Measurements from ENCODE around the gene PDE1C. TPM values are rescaled to one million over a fixed set of nuclear protein-coding genes. Genes with fewer than 3 reads are reported as not detected.

The PDE1C gene
- total RNA-seq, 2 experiments from 2014 or later = not detected

- no peak for DNase-seq (ENCODE audit: low spot score)
- TF ChIP-seq EZH2phosphoT487 (IDR thresholded peaks at IDR 0.05; ENCODE audit: borderline replicate concordance, low read depth, low read length) = no peak
- TF ChIP-seq CTCF (conservative IDR thresholded peaks at IDR 0.05; ENCODE audit: low read length) = no peak
- POLR2A ChIA-PET = no interaction called here
- no TSS peak for BruUV-seq (replicated peaks)
- Histone ChIP-seq H4K20me1 (ENCODE audit: insufficient read depth, low read length) (no peaks in the 10 kb centered on the region), H3K9me3 (ENCODE audit: low read length) (no peaks in the 10 kb centered on the region), H3K36me3 (ENCODE audit: insufficient read depth, low read length) (no peaks in the 10 kb centered on the region), H3K4me3 (ENCODE audit: low read depth, low read length, poor library complexity, severe bottlenecking) (no peak overlapping the region), H3K4me2 (ENCODE audit: low read length) (no peak overlapping the region), H3K9me2 (ENCODE audit: insufficient read depth, low read length) (no peaks in the 10 kb centered on the region), H3K79me2 (ENCODE audit: insufficient read depth, low read depth, low read length) (no peaks in the 10 kb centered on the region), H3K27ac (ENCODE audit: low read depth, low read length, poor library complexity, severe bottlenecking) (no peak overlapping the region), H3K4me1 (ENCODE audit: insufficient read depth, low read length, poor library complexity, severe bottlenecking) (no peaks in the 10 kb centered on the region), H2AFZ (ENCODE audit: low read length) (no peak overlapping the region)
- CTCF ChIA-PET (ENCODE audit: unreplicated experiment) = no interaction called here
- intact Hi-C loops (cut with micrococcal nuclease; ENCODE audit: unreplicated experiment) = no loop called here
Measured at GRCh38 chr7:31716355-31716754, 353.9 kb downstream of the PDE1C start.

GRCh38 chr7:31710171-31710570, 360.0 kb downstream of the PDE1C start:
- no peak for DNase-seq (ENCODE audit: low spot score)
- POLR2A ChIA-PET = no interaction called here
- intact Hi-C loops (cut with micrococcal nuclease; ENCODE audit: unreplicated experiment) = no loop called here
- H3K4me1 ChIP-seq (ENCODE audit: insufficient read depth, low read length, poor library complexity, severe bottlenecking) = no peaks in the 10 kb centered on the region
- no peaks in the 10 kb centered on the region for H3K36me3 ChIP-seq (ENCODE audit: insufficient read depth, low read length)
- H3K9me2 ChIP-seq (ENCODE audit: insufficient read depth, low read length) = no peaks in the 10 kb centered on the region
- H3K79me2 ChIP-seq (ENCODE audit: insufficient read depth, low read depth, low read length) = no peaks in the 10 kb centered on the region
- no peaks in the 10 kb centered on the region for H4K20me1 ChIP-seq (ENCODE audit: insufficient read depth, low read length)
- TF ChIP-seq CTCF (conservative IDR thresholded peaks at IDR 0.05; ENCODE audit: low read length) (no peak), EZH2phosphoT487 (IDR thresholded peaks at IDR 0.05; ENCODE audit: borderline replicate concordance, low read depth, low read length) (no peak)
- H3K9me3 ChIP-seq (ENCODE audit: low read length) = no peaks in the 10 kb centered on the region
- no TSS peak for BruUV-seq (replicated peaks)
- no peak overlapping the region for H3K4me3 ChIP-seq (ENCODE audit: low read depth, low read length, poor library complexity, severe bottlenecking)
- no peak overlapping the region for H3K27ac ChIP-seq (ENCODE audit: low read depth, low read length, poor library complexity, severe bottlenecking)
- CTCF ChIA-PET (ENCODE audit: unreplicated experiment) = no interaction called here
- no peak overlapping the region for H3K4me2 ChIP-seq (ENCODE audit: low read length)
- H2AFZ ChIP-seq (ENCODE audit: low read length) = no peak overlapping the region

GRCh38 chr7:31707089-31707488, 363.1 kb downstream of the PDE1C start:
- H3K4me2 ChIP-seq (ENCODE audit: low read length) = no peak overlapping the region
- no peaks in the 10 kb centered on the region for H3K79me2 ChIP-seq (ENCODE audit: insufficient read depth, low read depth, low read length)
- H3K9me2 ChIP-seq (ENCODE audit: insufficient read depth, low read length) = no peaks in the 10 kb centered on the region
- no peak overlapping the region for H2AFZ ChIP-seq (ENCODE audit: low read length)
- DNase-seq (ENCODE audit: low spot score) = no peak
- no peak overlapping the region for H3K27ac ChIP-seq (ENCODE audit: low read depth, low read length, poor library complexity, severe bottlenecking)
- ChIA-PET POLR2A (interaction anchor here (0.7 kb wide), 1 partner anchor 1823 kb away, joined by 3 read pairs; no protein-coding TSS in a partner anchor), CTCF (ENCODE audit: unreplicated experiment) (no interaction called here)
- no peaks in the 10 kb centered on the region for H4K20me1 ChIP-seq (ENCODE audit: insufficient read depth, low read length)
- intact Hi-C loops (cut with micrococcal nuclease; ENCODE audit: unreplicated experiment) = no loop called here
- TF ChIP-seq EZH2phosphoT487 (IDR thresholded peaks at IDR 0.05; ENCODE audit: borderline replicate concordance, low read depth, low read length) = no peak
- no peak for TF ChIP-seq CTCF (conservative IDR thresholded peaks at IDR 0.05; ENCODE audit: low read length)
- H3K9me3 ChIP-seq (ENCODE audit: low read length) = no peaks in the 10 kb centered on the region
- no peaks in the 10 kb centered on the region for H3K4me1 ChIP-seq (ENCODE audit: insufficient read depth, low read length, poor library complexity, severe bottlenecking)
- no peak overlapping the region for H3K4me3 ChIP-seq (ENCODE audit: low read depth, low read length, poor library complexity, severe bottlenecking)
- BruUV-seq (replicated peaks) = no TSS peak
- no peaks in the 10 kb centered on the region for H3K36me3 ChIP-seq (ENCODE audit: insufficient read depth, low read length)
